Measurements from ENCODE around the gene SHC3. TPM values are rescaled to one million over a fixed set of nuclear protein-coding genes. Genes with fewer than 3 reads are reported as not detected.

SHC3 gene
- total RNA-seq, 1 experiment from 2014 or later: 0.27 TPM

GRCh38 chr9:88996046-88996920 is 182.3 kb downstream of the SHC3 start:
- Histone ChIP-seq H3K9me3 (ENCODE audit: control insufficient read depth in 1 of 2, insufficient read depth in 1 of 2, low read depth in 1 of 2, low read length in 2 of 2) (no peaks in the 10 kb centered on the region), H4K20me1 (ENCODE audit: insufficient read depth) (no peaks in the 10 kb centered on the region), H3K36me3 (ENCODE audit: control insufficient read depth in 1 of 2, insufficient read depth in 2 of 2, low read length in 2 of 2) (no peaks in the 10 kb centered on the region), H3K79me2 (ENCODE audit: insufficient read depth, low read length) (no peaks in the 10 kb centered on the region), H3K9ac (ENCODE audit: low read length) (no peak overlapping the region), H3K4me1 (ENCODE audit: control insufficient read depth in 1 of 2, insufficient read depth in 2 of 2, low read length in 2 of 2) (peaks cover 0 to 7% of the 10 kb centered on the region in 2 experiments; a peak in 1 of 4 replicates), H2AFZ (ENCODE audit: low read depth, low read length, poor library complexity, severe bottlenecking) (no peak overlapping the region), H3K27me3 (ENCODE audit: insufficient read depth, low read length) (no peaks in the 10 kb centered on the region), H3K4me3 (replicated peaks in 1 of 2; ENCODE audit: low read depth in 1 of 2, low read length in 2 of 2) (no peak overlapping the region), H3K27ac (ENCODE audit: low read depth, low read length) (no peak overlapping the region), H3K4me2 (ENCODE audit: low read length) (no peak overlapping the region), H3K9me2 (ENCODE audit: insufficient read depth) (no peaks in the 10 kb centered on the region)
- ATAC-seq (no peak), DNase-seq (ENCODE audit: low read depth, low spot score) (no peak)
- ChIA-PET POLR2A (no interaction called here), CTCF (no interaction called here), RAD21 (ENCODE audit: low non-redundant PET in 1 of 2, low total read pairs in 2 of 2, uncharacterized antibody in 2 of 2, unreplicated experiment in 2 of 2) (no interaction called here)
- no peak for TF ChIP-seq YY1 (IDR thresholded peaks at IDR 0.05; ENCODE audit: extremely low read depth, insufficient replicate concordance, low read depth, low read length)
- no peak for TF ChIP-seq MAX (IDR thresholded peaks at IDR 0.05)
- no peak for TF ChIP-seq TCF7L2 (IDR thresholded peaks at IDR 0.05; ENCODE audit: borderline replicate concordance, extremely low read depth, insufficient read depth, insufficient read length)
- no peak for TF ChIP-seq POLR2AphosphoS5 (IDR thresholded peaks at IDR 0.05; ENCODE audit: low read depth, low read length)
- TF ChIP-seq SP1 (IDR thresholded peaks at IDR 0.05; ENCODE audit: low read depth): no peak
- no peak for TF ChIP-seq EZH2phosphoT487 (IDR thresholded peaks at IDR 0.05; ENCODE audit: borderline replicate concordance)
- intact Hi-C loops (cut with micrococcal nuclease): no loop called here
- no TSS peak for BruUV-seq (replicated peaks)

GRCh38 chr9:88995627-88996026 is 183.0 kb downstream of the SHC3 start:
- H3K27me3 ChIP-seq (ENCODE audit: insufficient read depth, low read length): no peaks in the 10 kb centered on the region
- no peak overlapping the region for H3K4me2 ChIP-seq (ENCODE audit: low read length)
- H3K9me3 ChIP-seq (ENCODE audit: control insufficient read depth in 1 of 2, insufficient read depth in 1 of 2, low read depth in 1 of 2, low read length in 2 of 2): no peaks in the 10 kb centered on the region
- BruUV-seq (replicated peaks): no TSS peak
- no peak overlapping the region for H3K4me3 ChIP-seq (replicated peaks in 1 of 2; ENCODE audit: low read depth in 1 of 2, low read length in 2 of 2)
- H2AFZ ChIP-seq (ENCODE audit: low read depth, low read length, poor library complexity, severe bottlenecking): no peak overlapping the region
- no peak overlapping the region for H3K27ac ChIP-seq (ENCODE audit: low read depth, low read length)
- intact Hi-C loops (cut with micrococcal nuclease): no loop called here
- H3K79me2 ChIP-seq (ENCODE audit: insufficient read depth, low read length): no peaks in the 10 kb centered on the region
- no peak overlapping the region for H3K9ac ChIP-seq (ENCODE audit: low read length)
- peaks cover 0 to 1% of the 10 kb centered on the region in 2 experiments; a peak in 1 of 4 replicates for H3K4me1 ChIP-seq (ENCODE audit: control insufficient read depth in 1 of 2, insufficient read depth in 2 of 2, low read length in 2 of 2)
- no peaks in the 10 kb centered on the region for H4K20me1 ChIP-seq (ENCODE audit: insufficient read depth)
- ChIA-PET POLR2A (no interaction called here), CTCF (no interaction called here), RAD21 (ENCODE audit: low non-redundant PET in 1 of 2, low total read pairs in 2 of 2, uncharacterized antibody in 2 of 2, unreplicated experiment in 2 of 2) (no interaction called here)
- no peaks in the 10 kb centered on the region for H3K36me3 ChIP-seq (ENCODE audit: control insufficient read depth in 1 of 2, insufficient read depth in 2 of 2, low read length in 2 of 2)
- DNase-seq (ENCODE audit: low read depth, low spot score): no peak
- no peak for ATAC-seq
- no peaks in the 10 kb centered on the region for H3K9me2 ChIP-seq (ENCODE audit: insufficient read depth)
- no peak for TF ChIP-seq EZH2phosphoT487 (IDR thresholded peaks at IDR 0.05; ENCODE audit: borderline replicate concordance)
- TF ChIP-seq ZNF274 (IDR thresholded peaks at IDR 0.05; ENCODE audit: low read depth, low read length): no peak
- TF ChIP-seq POLR2A (IDR thresholded peaks at IDR 0.05; ENCODE audit: borderline replicate concordance, extremely low read depth, insufficient read depth, insufficient read length): no peak
- TF ChIP-seq JUND (IDR thresholded peaks at IDR 0.05): no peak
- no peak for TF ChIP-seq MAX (IDR thresholded peaks at IDR 0.05)
- no peak for TF ChIP-seq SRF (IDR thresholded peaks at IDR 0.05; ENCODE audit: low read depth)
- no peak for TF ChIP-seq ELF1 (IDR thresholded peaks at IDR 0.05; ENCODE audit: borderline replicate concordance, low read depth)
- TF ChIP-seq EZH2 (IDR thresholded peaks at IDR 0.05): no peak
- no peak for TF ChIP-seq CEBPB (IDR thresholded peaks at IDR 0.05; ENCODE audit: low read depth)
- TF ChIP-seq POLR2AphosphoS5 (IDR thresholded peaks at IDR 0.05; ENCODE audit: low read depth, low read length): no peak
- no peak for TF ChIP-seq TCF7L2 (IDR thresholded peaks at IDR 0.05; ENCODE audit: borderline replicate concordance, extremely low read depth, insufficient read depth, insufficient read length)
- TF ChIP-seq ZBTB33 (IDR thresholded peaks at IDR 0.05; ENCODE audit: extremely low read depth, insufficient replicate concordance, low read length): no peak
- TF ChIP-seq FOSL1 (IDR thresholded peaks at IDR 0.05; ENCODE audit: low read depth): no peak
- no peak for TF ChIP-seq SIN3A (IDR thresholded peaks at IDR 0.05; ENCODE audit: low read depth)
- no peak for TF ChIP-seq EGR1 (IDR thresholded peaks at IDR 0.05; ENCODE audit: low read depth)
- TF ChIP-seq YY1 (IDR thresholded peaks at IDR 0.05; ENCODE audit: extremely low read depth, insufficient replicate concordance, low read depth, low read length): no peak

Data from HCT116 (cell line).